GM23248 (cell line): ENCODE results near the gene CDC123.

Source experiments
- EZH2 ChIP-seq: fragments of 200-600 bp; sonication (generic); IDR thresholded peaks from 2 replicates; pipeline ENCODE4 v1.6.1; 2018; ENCODE audit warnings: antibody characterized with exemption, mild to moderate bottlenecking; ENCODE audit not compliant: insufficient read depth, poor library complexity, severe bottlenecking
- EZH2phosphoT487 ChIP-seq: fragments of 200-600 bp; sonication (generic); IDR thresholded peaks from 2 replicates; pipeline ENCODE4 v1.6.1; 2018; ENCODE audit warnings: antibody characterized with exemption, moderate library complexity, mild to moderate bottlenecking, low read depth; ENCODE audit not compliant: insufficient read depth

- no peak for TF ChIP-seq EZH2
- no peak for TF ChIP-seq EZH2phosphoT487
Measured at GRCh38 chr10:12213621-12214020, 17.6 kb downstream of the CDC123 start.
